ENCODE measurements around the gene CTIF. TPM values are rescaled to one million over a fixed set of nuclear protein-coding genes. Genes with fewer than 3 reads are reported as not detected.

The CTIF gene
- polyA plus RNA-seq, 1 of the 3 experiments (the other 2 are of a cell fraction) = 47.2 TPM

DNA sequence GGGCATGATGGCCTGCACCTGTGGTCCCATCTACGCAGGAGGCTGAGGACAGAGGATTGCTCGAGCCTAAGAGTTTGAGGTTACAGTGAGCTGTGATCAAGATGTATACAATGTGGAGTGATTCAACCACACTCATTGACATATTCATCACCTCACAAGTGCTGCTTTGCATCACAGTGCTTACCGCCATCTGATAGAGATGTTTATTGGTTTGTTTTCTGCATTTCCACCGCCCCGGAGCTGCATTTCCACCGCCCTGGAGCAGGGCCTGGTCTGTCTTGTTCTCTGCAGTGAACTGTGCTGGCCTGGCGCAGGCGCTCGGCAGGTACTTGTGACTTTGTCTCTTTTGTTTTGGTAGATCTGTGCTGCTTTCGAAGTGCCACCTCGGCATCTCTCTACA, 315.9 kb downstream of the CTIF start (continued):
- TF ChIP-seq NRF1 (IDR thresholded peaks at IDR 0.05; ENCODE audit: low read depth, low read length) = no peak

GRCh38 chr18:48855422-48856377, 316.9 kb downstream of the CTIF start:
- no peak for DNase-seq
- POLR2A ChIA-PET = no interaction called here
- WGBS (ENCODE audit: low lambda C conversion rate) = 93% methylated on average over 15 of the region's 18 CpGs
- Histone ChIP-seq H3K4me1 (ENCODE audit: control insufficient read depth in 1 of 2, insufficient read depth in 2 of 2, low read depth in 1 of 2, low read length in 1 of 2) (peaks cover 13 to 64% of the 10 kb centered on the region in 2 experiments; a peak in 3 of 4 replicates), H3K27ac (ENCODE audit: low read depth in 2 of 2, low read length in 1 of 2) (no peak overlapping the region; a peak in 1 of 4 replicates), H3K4me3 (ENCODE audit: low read depth in 2 of 2, low read length in 1 of 2) (no peak overlapping the region), H2AFZ (ENCODE audit: low read depth) (no peak overlapping the region), H3K9ac (no peak overlapping the region), H3K27me3 (ENCODE audit: insufficient read depth) (no peaks in the 10 kb centered on the region), H4K20me1 (ENCODE audit: insufficient read depth) (no peaks in the 10 kb centered on the region), H3K9me3 (no peaks in the 10 kb centered on the region), H3K4me2 (no peak overlapping the region), H3K9me2 (no peaks in the 10 kb centered on the region), H3K79me2 (ENCODE audit: insufficient read depth) (peaks cover 5% of the 10 kb centered on the region; the same call in 1 of the 2 replicates), H3F3A (replicated peaks; ENCODE audit: insufficient read depth) (no peaks in the 10 kb centered on the region), H3K36me3 (replicated peaks in 1 of 2; ENCODE audit: control insufficient read depth in 1 of 2, insufficient read depth in 2 of 2, low read length in 1 of 2) (peaks cover 9 to 11% of the 10 kb centered on the region in 2 experiments)
- CTCF ChIA-PET = no interaction called here
- no peak for TF ChIP-seq SIN3A (IDR thresholded peaks at IDR 0.05; ENCODE audit: borderline replicate concordance, low read depth, low read length)
- no peak for TF ChIP-seq EZH2phosphoT487 (IDR thresholded peaks at IDR 0.05; ENCODE audit: borderline replicate concordance, low read depth)
- TF ChIP-seq TAF1 (IDR thresholded peaks at IDR 0.05; ENCODE audit: borderline replicate concordance, low read depth, low read length) = no peak
- TF ChIP-seq YY1 (IDR thresholded peaks at IDR 0.05; ENCODE audit: low read depth) = no peak
- TF ChIP-seq, protein P1, sequence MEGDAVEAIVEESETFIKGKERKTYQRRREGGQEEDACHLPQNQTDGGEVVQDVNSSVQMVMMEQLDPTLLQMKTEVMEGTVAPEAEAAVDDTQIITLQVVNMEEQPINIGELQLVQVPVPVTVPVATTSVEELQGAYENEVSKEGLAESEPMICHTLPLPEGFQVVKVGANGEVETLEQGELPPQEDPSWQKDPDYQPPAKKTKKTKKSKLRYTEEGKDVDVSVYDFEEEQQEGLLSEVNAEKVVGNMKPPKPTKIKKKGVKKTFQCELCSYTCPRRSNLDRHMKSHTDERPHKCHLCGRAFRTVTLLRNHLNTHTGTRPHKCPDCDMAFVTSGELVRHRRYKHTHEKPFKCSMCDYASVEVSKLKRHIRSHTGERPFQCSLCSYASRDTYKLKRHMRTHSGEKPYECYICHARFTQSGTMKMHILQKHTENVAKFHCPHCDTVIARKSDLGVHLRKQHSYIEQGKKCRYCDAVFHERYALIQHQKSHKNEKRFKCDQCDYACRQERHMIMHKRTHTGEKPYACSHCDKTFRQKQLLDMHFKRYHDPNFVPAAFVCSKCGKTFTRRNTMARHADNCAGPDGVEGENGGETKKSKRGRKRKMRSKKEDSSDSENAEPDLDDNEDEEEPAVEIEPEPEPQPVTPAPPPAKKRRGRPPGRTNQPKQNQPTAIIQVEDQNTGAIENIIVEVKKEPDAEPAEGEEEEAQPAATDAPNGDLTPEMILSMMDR (IDR thresholded peaks at IDR 0.05) = no peak
- TF ChIP-seq RCOR1 (IDR thresholded peaks at IDR 0.05; ENCODE audit: low read length) = no peak
- TF ChIP-seq NFIC (IDR thresholded peaks at IDR 0.05; ENCODE audit: borderline replicate concordance) = no peak
- no peak for TF ChIP-seq FOXM1 (IDR thresholded peaks at IDR 0.05; ENCODE audit: low read depth)
- no peak for TF ChIP-seq RXRA (IDR thresholded peaks at IDR 0.05; ENCODE audit: borderline replicate concordance, low read depth)
- TF ChIP-seq PBX3 (IDR thresholded peaks at IDR 0.05) = no peak
- TF ChIP-seq USF1 (IDR thresholded peaks at IDR 0.05; ENCODE audit: borderline replicate concordance, low read depth) = no peak
- TF ChIP-seq EP300 (IDR thresholded peaks at IDR 0.05; ENCODE audit: borderline replicate concordance in 1 of 2, low read depth in 1 of 2, low read length in 1 of 2) = no peak
- no peak for TF ChIP-seq POLR2AphosphoS5 (IDR thresholded peaks at IDR 0.05; ENCODE audit: low read depth, low read length)
- TF ChIP-seq FOSL2 (IDR thresholded peaks at IDR 0.05; ENCODE audit: borderline replicate concordance, low read depth) = no peak

Data from SK-N-SH (cell line).